Measurements from ENCODE around the gene PNN. TPM values are rescaled to one million over a fixed set of nuclear protein-coding genes. Genes with fewer than 3 reads are reported as not detected.

Gene PNN
- total and polyA plus RNA-seq, 2 donors (not counting 3 experiments of a cell fraction or from before 2014, with no cell fraction given), result 27.3 to 79.4 TPM

GRCh38 chr14:39138440-39138839 is 36.6 kb upstream of the PNN start:
- H3K9me3 ChIP-seq (replicated peaks; ENCODE audit: control insufficient read depth, insufficient read depth, low read length), result no peaks in the 10 kb centered on the region
- ChIA-PET POLR2A (no interaction called here), CTCF (interaction anchor here (1.4 kb wide), 1 partner anchor 15 kb away, joined by 4 read pairs; no protein-coding TSS in a partner anchor)
- no peaks in the 10 kb centered on the region for H3K4me1 ChIP-seq (ENCODE audit: control insufficient read depth, extremely low read depth, insufficient read depth, low read length)
- H4K20me1 ChIP-seq (replicated peaks; ENCODE audit: control insufficient read depth, extremely low read depth, insufficient read depth, low read length), result no peaks in the 10 kb centered on the region
- no peak overlapping the region for H2AFZ ChIP-seq (ENCODE audit: low read depth, low read length)
- H3K36me3 ChIP-seq (ENCODE audit: control insufficient read depth in 2 of 2, extremely low read depth in 1 of 2, insufficient read depth in 2 of 2, low read length in 2 of 2), result peaks cover 2 to 6% of the 10 kb centered on the region in 2 experiments
- no peak overlapping the region for H3K9ac ChIP-seq (replicated peaks; ENCODE audit: extremely low read depth, insufficient read depth, low read length)
- no peak overlapping the region for H3K4me3 ChIP-seq (replicated peaks in 1 of 3; ENCODE audit: insufficient read depth in 1 of 3, low read depth in 1 of 3, low read length in 3 of 3)
- H3K4me2 ChIP-seq (ENCODE audit: insufficient read depth, low read length), result no peak overlapping the region
- DNase-seq (ENCODE audit: low read depth, low spot score) (no peak), FAIRE-seq (no peak)
- no peaks in the 10 kb centered on the region for H3K79me2 ChIP-seq (ENCODE audit: control insufficient read depth, insufficient read depth, low read length)
- intact Hi-C loops (cut with micrococcal nuclease) (no loop called here), dilution Hi-C loops (cut with MboI; ENCODE audit: extremely low pct_ligation_motif_present, low sequenced_read_pairs) (no loop called here)
- TF ChIP-seq GATA2 (IDR thresholded peaks at IDR 0.05; ENCODE audit: insufficient read depth, insufficient read length, low read depth, low read length) (no peak), MAX (IDR thresholded peaks at IDR 0.05; ENCODE audit: insufficient read depth, insufficient read length) (no peak), CTCF (IDR thresholded peaks at IDR 0.05; ENCODE audit: extremely low read depth in 1 of 2, insufficient read depth in 1 of 2, low read depth in 1 of 2, low read length in 2 of 2) (no peak), POLR2AphosphoS5 (IDR thresholded peaks at IDR 0.05; ENCODE audit: insufficient read depth, low read depth, low read length) (no peak), JUN (IDR thresholded peaks at IDR 0.05; ENCODE audit: borderline replicate concordance, insufficient read depth, insufficient read length, low read depth) (no peak), MYC (IDR thresholded peaks at IDR 0.05; ENCODE audit: low read depth, low read length) (no peak), FOS (IDR thresholded peaks at IDR 0.05; ENCODE audit: borderline replicate concordance, insufficient read depth, low read length) (no peak), EZH2 (IDR thresholded peaks at IDR 0.05; ENCODE audit: borderline replicate concordance, low read depth, low read length, severe bottlenecking) (no peak), POLR2A (IDR thresholded peaks at IDR 0.05; ENCODE audit: low read depth, low read length) (no peak)
- H3K9me1 ChIP-seq (replicated peaks; ENCODE audit: control insufficient read depth, extremely low read depth, insufficient read depth, low read length), result no peaks in the 10 kb centered on the region
- no peak overlapping the region for H3K27ac ChIP-seq (ENCODE audit: insufficient read depth, low read depth, low read length)
- no peaks in the 10 kb centered on the region for H3K27me3 ChIP-seq (ENCODE audit: control insufficient read depth in 2 of 2, insufficient read depth in 2 of 2, low read length in 2 of 2)
- BruUV-seq (replicated peaks), result no TSS peak
